Stomach (tissue), 9 donors: Measurements from ENCODE around the gene APELA. TPM values are rescaled to one million over a fixed set of nuclear protein-coding genes. Genes with fewer than 3 reads are reported as not detected.
A peak's percentile ranks its signal among the peaks of the same experiment; 100 is the strongest.
"Not testable (repeated sequence)": the region's sequence is repeated elsewhere in the genome, so short reads cannot be mapped to it uniquely, and the experiment has no call there.

Experiments
- DNase-seq, 2 donors: peaks; one replicate each; pipeline versions ENCODE4 v3.0.0 to v3.0.0-alpha.2; 2013 to 2019
- H3K27ac ChIP-seq, 5 donors: fragments of 200-600 bp in 4 of 5; sonication (generic) in 4 of 5; one replicate each; pipeline ENCODE4 v1.5.1; 2013 to 2019; ENCODE audit warnings: mild to moderate bottlenecking in 1 of 5, moderate library complexity in 1 of 5
- H3K27me3 ChIP-seq, 3 donors: fragments of 200-600 bp; sonication (generic); one replicate each; pipeline ENCODE4 v1.5.1; 2017 to 2019; ENCODE audit warnings: mixed run types in 1 of 3
- H3K36me3 ChIP-seq, 4 donors: fragments of 200-600 bp; sonication (generic); 1 replicate in 3 of 4; 2 replicates in 1 of 4; pipeline ENCODE4 v1.5.1; 2016 to 2019
- H3K4me1 ChIP-seq, 4 donors: fragments of 200-600 bp; sonication (generic); one replicate each; pipeline ENCODE4 v1.5.1; 2016 to 2019
- H3K4me3 ChIP-seq, 4 donors: fragments of 200-600 bp; sonication (generic) in 3 of 4; one replicate each; pipeline ENCODE4 v1.5.1; 2016 to 2019; ENCODE audit warnings: mild to moderate bottlenecking in 1 of 4
- H3K9me3 ChIP-seq, 4 donors: fragments of 200-600 bp; sonication (generic); one replicate each; pipeline ENCODE4 v1.5.1; 2016 to 2019
- EP300 ChIP-seq: sonication (generic); formaldehyde crosslinking; IDR thresholded peaks from one replicate; pipeline ENCODE4 v1.6.1; 2017; ENCODE audit warnings: antibody characterized with exemption
- POLR2A ChIP-seq, 4 donors: fragments of 450-650 bp; IDR thresholded peaks; one replicate each; pipeline ENCODE4 v1.6.1; 2016; ENCODE audit warnings: antibody characterized with exemption in 4 of 4, control low read depth in 2 of 4, mild to moderate bottlenecking in 1 of 4, moderate library complexity in 1 of 4
- POLR2AphosphoS5 ChIP-seq, 3 donors: sonication (generic); formaldehyde crosslinking; IDR thresholded peaks; one replicate each; pipeline ENCODE4 v1.6.1; 2016; ENCODE audit warnings: antibody characterized with exemption in 3 of 3
- WGBS, 5 donors: extraction: QIAGEN DNeasy Blood & Tissue Kit in 3 of 5; methylation state at CpG; one replicate each; pipeline versions ENCODE4 v1.1.5 to v1.1.7; 2013 to 2018; 5-methylcytosine and 5-hydroxymethylcytosine counted together
- intact Hi-C: fragments of 100-400 bp; cut with DNase I; formaldehyde crosslinking; loops from one replicate; pipeline ENCODE4 v1.15.1; 2023; ENCODE audit warnings: low total_unique reads
- polyA plus RNA-seq, 3 donors: library from polyadenylated mRNA; stranded (reverse); fragments of 200-250 nt; gene quantifications; one replicate each; pipeline ENCODE4 v1.2.3, GENCODE V29; 2013
- total RNA-seq, 5 donors: library from RNA; depleted of rRNA; stranded (reverse); fragments of >200 nt; gene quantifications; one replicate each; pipeline versions ENCODE4 v1.1.0 to v1.2.3, GENCODE V29; 2014 to 2016
- TF ChIP-seq, protein P1 (sequence below), 7 experiments: fragments of 450-650 bp in 4 of 7; fragments of 200-600 bp in 3 of 7; sonication (generic) in 3 of 7; IDR thresholded peaks; one replicate each; pipeline ENCODE4 v1.5.1; 2016 to 2019; ENCODE audit warnings: antibody characterized with exemption in 7 of 7, control low read depth in 2 of 7, mild to moderate bottlenecking in 1 of 7
- donor health status: healthy with polysubstance abuse.
- donor health status: Bipolar disorder and iron deficiency.
- donor health status: healthy.

The APELA gene
- total and polyA plus RNA-seq, 8 donors: 0.13 to 0.18 TPM; not detected in 6

DNA sequence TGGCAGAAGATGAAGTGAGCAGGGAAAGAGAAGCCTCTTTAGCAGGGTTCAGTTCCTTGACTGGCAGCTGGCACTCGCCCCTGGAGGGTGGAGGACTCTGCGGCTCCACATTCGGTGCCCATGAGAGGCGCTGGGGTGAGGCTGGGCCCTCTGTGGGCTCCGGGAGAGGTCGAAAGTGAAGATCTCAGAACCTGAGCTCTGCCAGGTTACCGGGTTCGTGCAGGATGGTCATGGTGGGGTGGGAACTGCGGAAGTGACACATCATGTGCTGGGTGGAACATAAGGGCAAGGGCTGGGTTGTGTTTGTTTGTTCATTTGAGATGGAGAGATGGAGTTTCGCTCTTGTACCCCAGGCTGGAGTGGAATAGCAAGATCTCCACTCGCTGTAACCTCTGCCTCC is 56.3 kb downstream of the APELA start:
- Histone ChIP-seq H3K4me3 (no peak overlapping the region), H3K36me3 (no peaks in the 10 kb centered on the region), H3K27me3 (no peaks in the 10 kb centered on the region), H3K27ac (no peak overlapping the region), H3K4me1 (no peaks in the 10 kb centered on the region), H3K9me3 (no peaks in the 10 kb centered on the region)
- intact Hi-C loops: no loop called here
- 81 to 90% (median 88%) methylated on average over 10 to 11 of the region's 11 CpGs for WGBS, 5 donors
- TF ChIP-seq, protein P1, sequence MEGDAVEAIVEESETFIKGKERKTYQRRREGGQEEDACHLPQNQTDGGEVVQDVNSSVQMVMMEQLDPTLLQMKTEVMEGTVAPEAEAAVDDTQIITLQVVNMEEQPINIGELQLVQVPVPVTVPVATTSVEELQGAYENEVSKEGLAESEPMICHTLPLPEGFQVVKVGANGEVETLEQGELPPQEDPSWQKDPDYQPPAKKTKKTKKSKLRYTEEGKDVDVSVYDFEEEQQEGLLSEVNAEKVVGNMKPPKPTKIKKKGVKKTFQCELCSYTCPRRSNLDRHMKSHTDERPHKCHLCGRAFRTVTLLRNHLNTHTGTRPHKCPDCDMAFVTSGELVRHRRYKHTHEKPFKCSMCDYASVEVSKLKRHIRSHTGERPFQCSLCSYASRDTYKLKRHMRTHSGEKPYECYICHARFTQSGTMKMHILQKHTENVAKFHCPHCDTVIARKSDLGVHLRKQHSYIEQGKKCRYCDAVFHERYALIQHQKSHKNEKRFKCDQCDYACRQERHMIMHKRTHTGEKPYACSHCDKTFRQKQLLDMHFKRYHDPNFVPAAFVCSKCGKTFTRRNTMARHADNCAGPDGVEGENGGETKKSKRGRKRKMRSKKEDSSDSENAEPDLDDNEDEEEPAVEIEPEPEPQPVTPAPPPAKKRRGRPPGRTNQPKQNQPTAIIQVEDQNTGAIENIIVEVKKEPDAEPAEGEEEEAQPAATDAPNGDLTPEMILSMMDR (IDR thresholded peaks at IDR 0.05): no peak
- TF ChIP-seq POLR2AphosphoS5 (IDR thresholded peaks at IDR 0.05) (no peak), EP300 (no peak), POLR2A (IDR thresholded peaks at IDR 0.05) (no peak)
- DNase-seq: no peak

GRCh38 chr4:164935363-164935762 is 58.4 kb downstream of the APELA start:
- no peak for DNase-seq
- Histone ChIP-seq H3K9me3 (no peaks in the 10 kb centered on the region), H3K36me3 (no peaks in the 10 kb centered on the region), H3K4me1 (no peaks in the 10 kb centered on the region), H3K27me3 (peaks cover 0 to 12% (median 0%) of the 10 kb centered on the region in 3 donors), H3K4me3 (no peak overlapping the region), H3K27ac (no peak overlapping the region)
- WGBS, 5 donors: 42 to 71% (median 57%) methylated on average over 1 of the region's 1 CpG
- TF ChIP-seq POLR2AphosphoS5 (IDR thresholded peaks at IDR 0.05) (no peak), EP300 (no peak), POLR2A (IDR thresholded peaks at IDR 0.05) (no peak)
- TF ChIP-seq, protein P1 (IDR thresholded peaks at IDR 0.05): no peak
- intact Hi-C loops: no loop called here

DNA sequence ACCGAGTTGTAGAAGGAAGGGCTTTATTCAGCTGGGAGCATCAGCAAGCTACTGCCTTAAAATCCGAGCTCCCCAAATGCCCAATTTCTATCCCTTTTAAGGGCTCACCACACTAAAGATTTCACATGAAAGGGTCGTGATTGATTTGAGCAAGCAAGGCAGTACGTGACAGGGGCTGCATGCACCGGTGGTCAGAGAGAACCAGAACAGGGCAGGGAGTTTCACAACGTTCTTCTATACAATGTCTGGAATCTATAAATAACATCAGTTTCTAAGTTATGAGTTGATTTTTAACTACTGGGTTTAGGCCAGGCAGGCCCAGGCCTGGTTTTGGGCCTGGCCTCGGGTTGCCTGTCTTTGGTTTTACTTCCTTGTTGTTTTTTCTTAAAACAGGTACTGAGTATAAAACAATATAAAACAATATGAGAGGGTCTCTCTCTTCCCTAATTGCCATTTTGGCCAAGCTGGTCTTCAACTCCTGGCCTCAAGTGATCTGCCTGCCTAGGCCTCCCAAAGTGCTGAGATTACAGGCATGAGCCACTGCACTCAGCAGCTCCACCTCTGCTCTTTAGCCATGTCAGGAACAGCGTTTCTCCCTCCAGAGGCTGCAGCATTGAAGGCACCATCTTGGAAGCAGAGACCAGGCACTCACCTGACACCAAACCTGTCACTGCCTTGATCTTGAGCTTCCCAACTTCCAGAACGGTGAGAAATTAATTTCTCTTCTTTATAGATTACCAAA is 59.1 kb downstream of the APELA start:
- H3K27me3 ChIP-seq: peaks cover 0 to 12% (median 0%) of the 10 kb centered on the region in 3 donors
- intact Hi-C loops, DNase-seq, H3K4me3 ChIP-seq, H3K27ac ChIP-seq, H3K4me1 ChIP-seq, H3K9me3 ChIP-seq, H3K36me3 ChIP-seq: not testable (repeated sequence)
- 70 to 79% (median 76%) methylated on average over 9 of the region's 9 CpGs for WGBS, 5 donors

GRCh38 chr4:164937576-164938270 is 60.7 kb downstream of the APELA start:
- no peak for TF ChIP-seq POLR2A (IDR thresholded peaks at IDR 0.05)
- TF ChIP-seq, protein P1 (IDR thresholded peaks at IDR 0.05): no peak
- Histone ChIP-seq H3K9me3 (no peaks in the 10 kb centered on the region), H3K27me3 (peaks cover 0 to 12% (median 0%) of the 10 kb centered on the region in 3 donors), H3K4me3 (no peak overlapping the region), H3K36me3 (no peaks in the 10 kb centered on the region), H3K4me1 (no peaks in the 10 kb centered on the region), H3K27ac (no peak overlapping the region)
- DNase-seq: peak in 1 of 2 donors; percentile 78
- intact Hi-C loops: no loop called here

DNA sequence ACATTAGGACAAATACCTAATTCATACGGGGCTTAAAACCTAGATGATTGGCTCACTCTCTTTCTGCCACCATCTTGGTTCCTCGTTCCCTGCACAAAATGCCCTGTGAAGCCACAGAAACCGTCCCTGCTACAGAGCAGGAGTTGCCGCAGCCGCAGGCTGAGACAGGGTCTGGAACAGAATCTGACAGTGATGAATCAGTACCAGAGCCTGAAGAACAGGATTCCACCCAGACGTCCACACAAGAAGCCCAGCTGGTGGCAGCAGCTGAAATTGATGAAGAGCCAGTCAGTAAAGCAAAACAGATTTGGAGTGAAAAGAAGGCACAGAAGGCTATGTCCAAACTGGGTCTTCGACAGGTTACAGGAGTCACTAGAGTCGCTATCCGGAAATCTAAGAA is 66.2 kb downstream of the APELA start:
- H3K27me3 ChIP-seq: peaks cover 0 to 26% (median 3%) of the 10 kb centered on the region in 3 donors
- DNase-seq: no peak
- TF ChIP-seq, protein P1 (IDR thresholded peaks at IDR 0.05): no peak
- TF ChIP-seq POLR2A (IDR thresholded peaks at IDR 0.05): no peak
- no peak for TF ChIP-seq EP300
- WGBS, 5 donors: 67 to 80% (median 75%) methylated on average over 8 to 9 of the region's 9 CpGs
- no peaks in the 10 kb centered on the region for H3K9me3 ChIP-seq
- intact Hi-C loops: no loop called here
- no peaks in the 10 kb centered on the region for H3K36me3 ChIP-seq
- no peak overlapping the region for H3K27ac ChIP-seq
- H3K4me1 ChIP-seq: no peaks in the 10 kb centered on the region
- H3K4me3 ChIP-seq: no peak overlapping the region
